GM12878 (cell line): Measurements from ENCODE around the gene PDF. TPM values are rescaled to one million over a fixed set of nuclear protein-coding genes. Genes with fewer than 3 reads are reported as not detected.

Source experiments
- ATAC-seq: fragments of 200-7000 bp; cut with Tn5 transposase; 3 replicates; pipeline ENCODE4 v1.9.1; 2020; ENCODE audit warnings: mild to moderate bottlenecking, moderate library complexity
- BruUV-seq: library from RNA; stranded (reverse); fragments of 400-500 nt; replicated peaks from 2 replicates; lab custom pipeline; 2021; lab: Mats Ljungman, UMichigan
- CTCF ChIA-PET: fragments of 300-600 bp; sonication (Branson Sonifier 250); formaldehyde crosslinking; extraction: SDS; loops from one replicate; lab custom pipeline; 2021; ENCODE audit warnings: inconsistent platforms; lab: Yijun Ruan, JAX
- POLR2A ChIA-PET: fragments of 350-600 bp; formaldehyde crosslinking; extraction: SDS; loops from one replicate; lab custom pipeline; 2021; ENCODE audit warnings: inconsistent platforms; lab: Charles Lee
- RAD21 ChIA-PET: fragments of 300-600 bp; sonication (Branson Sonifier 250); formaldehyde crosslinking; loops from one replicate; lab custom pipeline; 2023; ENCODE audit warnings: antibody characterized with exemption; ENCODE audit not compliant: unreplicated experiment; lab: Charles Lee
- SMC1A ChIA-PET: fragments of 300-600 bp; sonication (Branson Sonifier 250); formaldehyde crosslinking; loops from one replicate; lab custom pipeline; 2023; ENCODE audit not compliant: unreplicated experiment, uncharacterized antibody; lab: Charles Lee
- DNase-seq: peaks from one replicate; pipeline ENCODE4 v3.0.0-alpha.2; 2011; ENCODE audit warnings: low read depth, low spot score
- FAIRE-seq: peaks from 3 replicates; lab custom pipeline; 2011; peaks lifted over from hg19 to GRCh38; lab: Jason Lieb, UNC
- H2AFZ ChIP-seq: 2 replicates; pipeline ENCODE4 v1.6.0; 2011; ENCODE audit warnings: low read depth, low read length, control low read depth; ENCODE audit not compliant: control insufficient read depth
- H3K27ac ChIP-seq: 2 replicates; pipeline ENCODE4 v1.5.1; 2011; ENCODE audit warnings: control low read depth; ENCODE audit not compliant: control insufficient read depth, insufficient read depth
- H3K27me3 ChIP-seq, 2 experiments: replicated peaks in 1 of 2; 2 replicates each; pipeline versions ENCODE4 v1.6.0 to v1.6.1; 2011; ENCODE audit warnings: low read length in 1 of 2; ENCODE audit not compliant: control insufficient read depth in 2 of 2, insufficient read depth in 2 of 2
- H3K36me3 ChIP-seq, 2 experiments: 2 replicates each; pipeline ENCODE4 v1.5.1; 2011; ENCODE audit warnings: low read length in 1 of 2; ENCODE audit not compliant: control insufficient read depth in 2 of 2, insufficient read depth in 2 of 2
- H3K4me1 ChIP-seq: 2 replicates; pipeline ENCODE4 v1.6.1; 2011; ENCODE audit warnings: mild to moderate bottlenecking, low read length, moderate library complexity, mixed read lengths; ENCODE audit not compliant: control insufficient read depth, insufficient read depth
- H3K4me2 ChIP-seq: 2 replicates; pipeline ENCODE4 v1.6.0; 2011; ENCODE audit warnings: control low read depth; ENCODE audit not compliant: control insufficient read depth, insufficient read depth
- H3K4me3 ChIP-seq: fragments of 200-600 bp; sonication (generic); 2 replicates; pipeline ENCODE4 v1.5.1; 2016
- H3K79me2 ChIP-seq: 2 replicates; pipeline ENCODE4 v1.6.0; 2011; ENCODE audit warnings: low read length; ENCODE audit not compliant: control insufficient read depth, insufficient read depth
- H3K9ac ChIP-seq: 2 replicates; pipeline ENCODE4 v1.8.0; 2011; ENCODE audit warnings: low read length, control low read depth, mixed read lengths; ENCODE audit not compliant: control insufficient read depth, insufficient read depth
- H3K9me3 ChIP-seq: replicated peaks from 3 replicates; pipeline ENCODE4 v1.5.1; 2011; ENCODE audit warnings: mild to moderate bottlenecking, low read length; ENCODE audit not compliant: control insufficient read depth, insufficient read depth
- H4K20me1 ChIP-seq: 2 replicates; pipeline ENCODE4 v1.6.0; 2011; ENCODE audit not compliant: control insufficient read depth, insufficient read depth
- ATF3 ChIP-seq: IDR thresholded peaks from 2 replicates; pipeline ENCODE4 v1.6.1; 2011; ENCODE audit warnings: low read depth, mild to moderate bottlenecking, low read length, moderate library complexity, borderline replicate concordance; ENCODE audit errors: extremely low read depth
- BCLAF1 ChIP-seq: fragments of 450-650 bp; IDR thresholded peaks from 2 replicates; pipeline ENCODE4 v1.6.1; 2017; ENCODE audit warnings: antibody characterized with exemption, mild to moderate bottlenecking, moderate library complexity
- BHLHE40 ChIP-seq, 2 experiments: fragments of 450-650 bp in 1 of 2; IDR thresholded peaks; 2 replicates each; pipeline ENCODE4 v1.6.1; 2011 to 2017; ENCODE audit warnings: low read depth in 2 of 2, borderline replicate concordance in 1 of 2, improper control_type of control experiment in 1 of 2, low read length in 1 of 2, mild to moderate bottlenecking in 1 of 2
- CBFB ChIP-seq: IDR thresholded peaks from 2 replicates; pipeline ENCODE4 v1.6.1; 2016; ENCODE audit warnings: antibody characterized with exemption, low read depth
- IRF4 ChIP-seq: IDR thresholded peaks from 2 replicates; pipeline ENCODE4 v1.6.1; 2011; ENCODE audit warnings: low read depth, low read length
- KDM1A ChIP-seq: fragments of 200-600 bp; sonication (generic); IDR thresholded peaks from 2 replicates; pipeline ENCODE4 v1.6.1; 2016; ENCODE audit warnings: borderline replicate concordance
- MTA2 ChIP-seq: fragments of 450-650 bp; IDR thresholded peaks from 2 replicates; pipeline ENCODE4 v1.6.1; 2016; ENCODE audit warnings: low read depth, mild to moderate bottlenecking, moderate library complexity
- PAX8 ChIP-seq: fragments of 450-650 bp; IDR thresholded peaks from 2 replicates; pipeline ENCODE4 v1.6.1; 2017; ENCODE audit warnings: mild to moderate bottlenecking, moderate library complexity
- PBX3 ChIP-seq: IDR thresholded peaks from 2 replicates; pipeline ENCODE4 v1.6.1; 2011; ENCODE audit warnings: mild to moderate bottlenecking, low read depth, low read length, moderate library complexity; ENCODE audit not compliant: insufficient replicate concordance
- POLR2AphosphoS5 ChIP-seq: IDR thresholded peaks from 2 replicates; pipeline ENCODE4 v1.6.1; 2011; ENCODE audit warnings: mild to moderate bottlenecking, low read length, inconsistent platforms
- POU2F2 ChIP-seq: IDR thresholded peaks from 3 replicates; pipeline ENCODE4 v1.6.1; 2011; ENCODE audit warnings: low read depth, mild to moderate bottlenecking, low read length, borderline replicate concordance
- RELA ChIP-seq: fragments of 450-650 bp; IDR thresholded peaks from 2 replicates; pipeline ENCODE4 v1.8.0; 2014; ENCODE audit warnings: borderline replicate concordance; ENCODE audit not compliant: partially characterized antibody
- RELB ChIP-seq: fragments of 450-650 bp; IDR thresholded peaks from 2 replicates; pipeline ENCODE4 v1.6.1; 2017; ENCODE audit warnings: low read depth, mild to moderate bottlenecking, moderate library complexity
- TCF3 ChIP-seq: IDR thresholded peaks from 2 replicates; pipeline ENCODE4 v1.6.1; 2012; ENCODE audit warnings: low read depth, mild to moderate bottlenecking, low read length, borderline replicate concordance; ENCODE audit not compliant: insufficient read depth
- ZNF24 ChIP-seq: fragments of 450-650 bp; IDR thresholded peaks from 2 replicates; pipeline ENCODE4 v1.6.1; 2017; ENCODE audit warnings: antibody characterized with exemption, mild to moderate bottlenecking
- ZNF622 ChIP-seq: fragments of 450-650 bp; IDR thresholded peaks from 2 replicates; pipeline ENCODE4 v1.6.1; 2017; ENCODE audit warnings: mild to moderate bottlenecking, inconsistent platforms
- WGBS: methylation state at CpG from one replicate; pipeline ENCODE4 v1.1.6; 2016; ENCODE audit warnings: low lambda C conversion rate; ENCODE audit not compliant: insufficient replicate concordance, insufficient coverage; ENCODE audit errors: missing lambda C conversion rate; 5-methylcytosine and 5-hydroxymethylcytosine counted together
- in situ Hi-C: fragments of 300-500 bp; cut with MboI; formaldehyde crosslinking; loops from 9 replicates; pipeline ENCODE4 v1.14.3; 2018; ENCODE audit warnings: mixed read lengths
- intact Hi-C: fragments of 100-400 bp; cut with micrococcal nuclease; formaldehyde crosslinking; loops from one replicate; pipeline ENCODE4 v1.14.2; 2022; ENCODE audit not compliant: unreplicated experiment
- polyA plus RNA-seq, 11 experiments: library from polyadenylated mRNA; depleted of rRNA in 4 of 11; unstranded in 6 of 11; stranded (reverse) in 5 of 11; fragments of >200 nt; fragmentation: Nextera tagmentation in 4 of 11; fragmentation: Illumina TruSeq in 1 of 11; extraction: Ambion mirVana in 4 of 11; extraction: Trizol in 1 of 11; gene quantifications; 1 replicate in 1 of 11; 2 replicates in 10 of 11; pipeline versions ENCODE4 v1.2.1 to v1.2.3, GENCODE V29; 2011 to 2016; ENCODE audit warnings: inconsistent platforms in 2 of 11, missing spikeins in 2 of 11, low read depth in 1 of 11
- total RNA-seq, 4 experiments: library from RNA; depleted of rRNA in 3 of 4; stranded (reverse); fragments of >200 nt in 3 of 4; fragmentation: Illumina TruSeq in 1 of 4; extraction: Trizol in 1 of 4; gene quantifications; 2 replicates each; pipeline versions ENCODE4 v1.2.1 to v1.2.3, GENCODE V29; 2013 to 2021

PDF gene
- total and polyA plus RNA-seq, 10 of the 15 experiments (the other 5 are each of a cell fraction or from before 2014, with no cell fraction given): 0.13 to 44.1 (median 16.7) TPM

- RAD21 ChIA-PET: no interaction called here
- intact Hi-C loops: no loop called here
- Histone ChIP-seq H3K36me3 (peaks cover 18 to 41% of the 10 kb centered on the region in 2 experiments), H3K9ac (no peak overlapping the region), H3K4me3 (no peak overlapping the region), H4K20me1 (no peaks in the 10 kb centered on the region), H3K9me3 (no peaks in the 10 kb centered on the region), H3K27me3 (no peaks in the 10 kb centered on the region), H3K27ac (no peak overlapping the region), H3K4me2 (no peak overlapping the region), H3K79me2 (no peaks in the 10 kb centered on the region), H3K4me1 (no peaks in the 10 kb centered on the region), H2AFZ (no peak overlapping the region)
- CTCF ChIA-PET: no interaction called here
- in situ Hi-C loops: no loop called here
- SMC1A ChIA-PET: no interaction called here
- FAIRE-seq (no peak), ATAC-seq (no peak), DNase-seq (no peak)
- POLR2A ChIA-PET: no interaction called here
- no TSS peak for BruUV-seq
- 98% methylated on average over 4 of the region's 4 CpGs for WGBS
- TF ChIP-seq POLR2AphosphoS5: no peak
- no peak for TF ChIP-seq TCF3
- no peak for TF ChIP-seq ZNF24
- TF ChIP-seq ATF3: no peak
- no peak for TF ChIP-seq BHLHE40 (IDR thresholded peaks at IDR 0.05; ENCODE audit: borderline replicate concordance in 1 of 2, low read depth in 2 of 2, low read length in 1 of 2)
- TF ChIP-seq ZNF622: no peak
- TF ChIP-seq IRF4: no peak
- TF ChIP-seq RELA: no peak
- no peak for TF ChIP-seq CBFB
- no peak for TF ChIP-seq BCLAF1
- no peak for TF ChIP-seq MTA2
- TF ChIP-seq KDM1A: no peak
- TF ChIP-seq POU2F2: no peak
- TF ChIP-seq PBX3: no peak
- TF ChIP-seq PAX8: no peak
- TF ChIP-seq RELB: no peak
Observed at GRCh38 chr16:69368866-69369265, 38.5 kb upstream of the PDF start.
